Upper lobe of left lung (tissue), 4 donors: Measurements from ENCODE around the gene PRMT9.
A peak's percentile ranks its signal among the peaks of the same experiment; 100 is the strongest.

Source experiments
- EP300 ChIP-seq, 4 donors: sonication (generic); formaldehyde crosslinking; IDR thresholded peaks; one replicate each; pipeline ENCODE4 v1.5.1; 2017; ENCODE audit warnings: antibody characterized with exemption in 4 of 4, control low read depth in 2 of 4
- POLR2A ChIP-seq, 4 donors: fragments of 450-650 bp; IDR thresholded peaks; one replicate each; pipeline ENCODE4 v1.5.1; 2016 to 2017; ENCODE audit warnings: antibody characterized with exemption in 4 of 4, mild to moderate bottlenecking in 2 of 4
- POLR2AphosphoS5 ChIP-seq, 2 donors: sonication (generic); formaldehyde crosslinking; IDR thresholded peaks; one replicate each; pipeline ENCODE4 v1.5.1; 2017; ENCODE audit warnings: antibody characterized with exemption in 2 of 2
- TF ChIP-seq, protein P1 (sequence below), 6 experiments: fragments of 450-650 bp in 4 of 6; fragments of 200-600 bp in 2 of 6; sonication (generic) in 2 of 6; IDR thresholded peaks; one replicate each; pipeline ENCODE4 v1.5.1; 2016 to 2019; ENCODE audit warnings: antibody characterized with exemption in 6 of 6

DNA sequence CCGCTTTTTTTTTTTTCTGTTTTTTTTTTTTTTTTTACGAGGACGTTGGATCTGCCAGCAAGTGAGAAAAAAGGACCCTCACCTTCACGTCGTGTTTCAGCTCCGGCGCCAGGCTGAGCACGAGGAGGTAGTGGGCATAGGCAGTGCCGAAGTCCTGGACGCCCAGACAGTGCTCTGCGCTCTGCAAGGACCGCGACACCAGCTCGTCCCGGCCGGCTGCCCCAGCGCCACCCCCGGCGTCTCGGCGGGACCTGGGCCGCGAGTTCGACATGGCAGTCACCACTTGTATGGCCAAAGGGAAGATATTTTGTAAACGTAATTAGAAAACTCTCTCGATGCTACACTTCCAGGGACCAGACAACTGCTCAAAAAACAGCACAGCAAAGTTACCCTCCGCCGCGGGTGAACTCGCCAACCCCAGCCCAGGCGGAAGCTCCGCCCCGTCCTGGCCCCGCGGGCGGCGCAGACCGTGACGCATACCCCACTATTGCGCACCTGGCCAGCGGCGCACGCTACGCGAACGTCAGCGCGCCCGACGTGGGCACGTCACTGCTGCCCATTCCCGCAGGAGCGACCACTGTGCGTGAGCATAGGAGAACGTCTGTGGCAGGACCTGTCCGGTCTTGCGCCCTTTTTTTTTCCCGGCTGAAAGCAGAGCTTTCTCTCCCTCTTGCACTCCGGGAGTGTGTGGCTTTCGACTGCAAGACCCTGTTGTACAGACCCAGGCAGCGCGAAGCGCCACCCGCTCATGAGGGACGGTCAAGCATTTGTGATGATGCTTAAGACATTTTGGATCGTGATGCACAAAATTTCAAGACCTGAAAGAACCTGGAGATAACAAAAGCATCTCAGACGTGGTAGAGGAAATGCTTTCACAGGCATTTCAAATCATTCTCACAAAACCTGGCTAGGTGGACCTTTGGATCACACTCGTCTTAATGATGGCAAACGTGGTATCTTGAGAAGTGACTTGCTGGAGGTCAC, at the start of gene PRMT9:
- TF ChIP-seq POLR2AphosphoS5 (IDR thresholded peaks at IDR 0.05) = peak; percentile 82 to 97
- TF ChIP-seq, protein P1, sequence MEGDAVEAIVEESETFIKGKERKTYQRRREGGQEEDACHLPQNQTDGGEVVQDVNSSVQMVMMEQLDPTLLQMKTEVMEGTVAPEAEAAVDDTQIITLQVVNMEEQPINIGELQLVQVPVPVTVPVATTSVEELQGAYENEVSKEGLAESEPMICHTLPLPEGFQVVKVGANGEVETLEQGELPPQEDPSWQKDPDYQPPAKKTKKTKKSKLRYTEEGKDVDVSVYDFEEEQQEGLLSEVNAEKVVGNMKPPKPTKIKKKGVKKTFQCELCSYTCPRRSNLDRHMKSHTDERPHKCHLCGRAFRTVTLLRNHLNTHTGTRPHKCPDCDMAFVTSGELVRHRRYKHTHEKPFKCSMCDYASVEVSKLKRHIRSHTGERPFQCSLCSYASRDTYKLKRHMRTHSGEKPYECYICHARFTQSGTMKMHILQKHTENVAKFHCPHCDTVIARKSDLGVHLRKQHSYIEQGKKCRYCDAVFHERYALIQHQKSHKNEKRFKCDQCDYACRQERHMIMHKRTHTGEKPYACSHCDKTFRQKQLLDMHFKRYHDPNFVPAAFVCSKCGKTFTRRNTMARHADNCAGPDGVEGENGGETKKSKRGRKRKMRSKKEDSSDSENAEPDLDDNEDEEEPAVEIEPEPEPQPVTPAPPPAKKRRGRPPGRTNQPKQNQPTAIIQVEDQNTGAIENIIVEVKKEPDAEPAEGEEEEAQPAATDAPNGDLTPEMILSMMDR (IDR thresholded peaks at IDR 0.05) = peak in 2 of 6 experiments; percentile 7 to 13
- TF ChIP-seq POLR2A (IDR thresholded peaks at IDR 0.05) = peak in 3 of 4 donors; percentile 65 to 94 (median 76)
- TF ChIP-seq EP300 (IDR thresholded peaks at IDR 0.05) = peak in 1 of 4 donors; percentile 64
